HepG2 (cell line): ENCODE results near the gene FOXA3. TPM values are rescaled to one million over a fixed set of nuclear protein-coding genes. Genes with fewer than 3 reads are reported as not detected.
A peak's percentile ranks its signal among the peaks of the same experiment; 100 is the strongest.

Source experiments
- ATF7-NPFF ChIP-seq: sonication (generic); formaldehyde crosslinking; IDR thresholded peaks from 2 replicates; pipeline ENCODE4 v1.8.1; 2023; ENCODE audit warnings: mild to moderate bottlenecking, low read depth, missing genetic modification reagents, moderate library complexity
- BRD4 ChIP-seq: sonication (generic); formaldehyde crosslinking; IDR thresholded peaks from 2 replicates; pipeline ENCODE4 v1.4.0; 2020; ENCODE audit warnings: missing genetic modification reagents
- KDM3A ChIP-seq: IDR thresholded peaks from 2 replicates; pipeline ENCODE4 v1.6.1; 2018; ENCODE audit warnings: low read depth, missing compliant biosample characterization
- KLF12 ChIP-seq: sonication (generic); formaldehyde crosslinking; IDR thresholded peaks from 2 replicates; pipeline ENCODE4 v1.4.0; 2020; ENCODE audit warnings: missing genetic modification reagents, borderline replicate concordance
- MED8 ChIP-seq: sonication (generic); formaldehyde crosslinking; IDR thresholded peaks from 2 replicates; pipeline ENCODE4 v1.8.1; 2023; ENCODE audit warnings: mild to moderate bottlenecking, missing genetic modification reagents; ENCODE audit not compliant: insufficient replicate concordance
- MIXL1 ChIP-seq: IDR thresholded peaks from 2 replicates; pipeline ENCODE4 v1.6.1; 2016
- NCOA2 ChIP-seq: sonication (generic); formaldehyde crosslinking; IDR thresholded peaks from 2 replicates; pipeline ENCODE4 v1.8.0; 2022; ENCODE audit warnings: inconsistent platforms
- SIX1 ChIP-seq: sonication (generic); formaldehyde crosslinking; IDR thresholded peaks from 2 replicates; pipeline ENCODE4 v1.4.0; 2020; ENCODE audit warnings: missing genetic modification reagents, borderline replicate concordance
- TBX2 ChIP-seq: sonication (generic); formaldehyde crosslinking; IDR thresholded peaks from 2 replicates; pipeline ENCODE4 v1.5.0; 2020; ENCODE audit warnings: missing genetic modification reagents, mild to moderate bottlenecking, borderline replicate concordance
- TEAD3 ChIP-seq: optimal IDR thresholded peaks from 2 replicates; pipeline ENCODE3; 2016; ENCODE audit warnings: borderline replicate concordance
- ZNF430 ChIP-seq: sonication (generic); formaldehyde crosslinking; IDR thresholded peaks from 2 replicates; pipeline ENCODE4 v1.9.0; 2021; ENCODE audit warnings: mild to moderate bottlenecking, missing genetic modification reagents
- ZNF441 ChIP-seq: sonication (generic); formaldehyde crosslinking; IDR thresholded peaks from 2 replicates; pipeline ENCODE4 v1.7.0; 2021; ENCODE audit warnings: missing genetic modification reagents, borderline replicate concordance
- polyA plus RNA-seq, 8 experiments: library from polyadenylated mRNA; depleted of rRNA in 3 of 8; stranded (reverse) in 7 of 8; unstranded in 1 of 8; fragments of >200 nt; fragmentation: Illumina TruSeq in 4 of 8; extraction: Trizol in 4 of 8; gene quantifications; 2 replicates each; pipeline versions ENCODE4 v1.2.1 to v1.2.3, GENCODE V29; 2011 to 2016; ENCODE audit warnings: low read depth in 4 of 8, missing spikeins in 1 of 8, mixed read lengths in 1 of 8; ENCODE audit not compliant: insufficient read depth in 1 of 8
- total RNA-seq, 5 experiments: library from RNA; depleted of rRNA; stranded (reverse); fragments of >200 nt; fragmentation: Illumina TruSeq; extraction: Trizol; gene quantifications; 2 replicates each; pipeline ENCODE4 v1.2.3, GENCODE V29; 2016; ENCODE audit warnings: low read depth in 1 of 5
- TF ChIP-seq, protein P1 (sequence below): sonication (generic); formaldehyde crosslinking; IDR thresholded peaks from 2 replicates; pipeline ENCODE4 v1.4.0; 2020; ENCODE audit warnings: mild to moderate bottlenecking, missing genetic modification reagents
- TF ChIP-seq, protein P2 (sequence below), 2 experiments: fragments of 450-650 bp in 1 of 2; sonication (generic) in 1 of 2; formaldehyde crosslinking; IDR thresholded peaks; 2 replicates each; pipeline versions ENCODE4 v1.5.0 to v1.8.0; 2020 to 2022; ENCODE audit warnings: mild to moderate bottlenecking in 1 of 2, missing genetic modification reagents in 1 of 2
- TF ChIP-seq, protein P3 (sequence below): sonication (generic); formaldehyde crosslinking; IDR thresholded peaks from 2 replicates; pipeline ENCODE4 v1.5.1; 2020; ENCODE audit warnings: mild to moderate bottlenecking, moderate library complexity, missing genetic modification reagents
- TF ChIP-seq, protein P4 (sequence below): conservative IDR thresholded peaks from 2 replicates; pipeline ENCODE4 v1.6.1; 2018; ENCODE audit warnings: missing genetic modification reagents

The FOXA3 gene
- total and polyA plus RNA-seq, 2 of the 13 experiments (the other 11 are each of a cell fraction or from before 2014, with no cell fraction given): 29.8 to 47.6 TPM

DNA sequence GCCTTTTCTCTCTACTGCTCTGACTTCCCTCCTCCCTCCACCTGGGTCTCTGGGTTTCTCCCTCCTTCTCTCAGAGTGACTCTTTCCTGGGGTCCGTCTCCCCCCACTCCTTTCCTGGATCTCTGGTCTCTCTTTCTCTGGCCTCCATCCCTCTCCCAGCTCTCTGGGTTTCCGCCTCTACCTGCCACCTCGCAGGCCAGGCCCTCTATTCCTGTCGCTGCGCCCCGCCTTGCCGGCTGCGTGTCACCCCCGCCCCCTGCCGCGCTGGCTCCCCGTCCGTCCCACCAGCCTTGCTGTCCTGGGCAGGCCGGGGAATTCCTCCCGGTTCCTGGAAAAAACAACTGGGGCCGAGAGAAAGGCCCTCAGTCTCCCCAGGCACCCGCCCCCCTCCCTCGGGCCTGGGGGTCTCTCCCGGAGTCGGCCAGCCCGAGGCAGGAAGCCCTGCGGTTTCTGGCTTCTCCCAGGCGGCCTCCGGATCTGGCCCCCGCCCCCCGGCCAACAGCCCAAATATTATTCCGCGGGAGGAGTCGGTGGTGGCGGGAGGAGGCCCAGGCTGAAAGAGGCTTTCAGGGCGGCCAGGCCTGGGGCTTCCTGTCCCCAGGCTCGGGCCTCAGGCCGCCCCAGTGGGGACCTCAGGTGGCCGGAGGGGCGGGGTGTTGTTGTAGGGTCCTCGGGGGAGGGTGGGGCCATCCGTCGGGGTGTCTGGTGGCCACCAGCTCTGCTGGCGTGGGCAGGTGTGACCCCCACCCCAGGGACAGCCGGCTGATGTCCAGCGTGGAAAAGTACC is 12.5 kb downstream of the FOXA3 start (continued):
- TF ChIP-seq, protein P1, sequence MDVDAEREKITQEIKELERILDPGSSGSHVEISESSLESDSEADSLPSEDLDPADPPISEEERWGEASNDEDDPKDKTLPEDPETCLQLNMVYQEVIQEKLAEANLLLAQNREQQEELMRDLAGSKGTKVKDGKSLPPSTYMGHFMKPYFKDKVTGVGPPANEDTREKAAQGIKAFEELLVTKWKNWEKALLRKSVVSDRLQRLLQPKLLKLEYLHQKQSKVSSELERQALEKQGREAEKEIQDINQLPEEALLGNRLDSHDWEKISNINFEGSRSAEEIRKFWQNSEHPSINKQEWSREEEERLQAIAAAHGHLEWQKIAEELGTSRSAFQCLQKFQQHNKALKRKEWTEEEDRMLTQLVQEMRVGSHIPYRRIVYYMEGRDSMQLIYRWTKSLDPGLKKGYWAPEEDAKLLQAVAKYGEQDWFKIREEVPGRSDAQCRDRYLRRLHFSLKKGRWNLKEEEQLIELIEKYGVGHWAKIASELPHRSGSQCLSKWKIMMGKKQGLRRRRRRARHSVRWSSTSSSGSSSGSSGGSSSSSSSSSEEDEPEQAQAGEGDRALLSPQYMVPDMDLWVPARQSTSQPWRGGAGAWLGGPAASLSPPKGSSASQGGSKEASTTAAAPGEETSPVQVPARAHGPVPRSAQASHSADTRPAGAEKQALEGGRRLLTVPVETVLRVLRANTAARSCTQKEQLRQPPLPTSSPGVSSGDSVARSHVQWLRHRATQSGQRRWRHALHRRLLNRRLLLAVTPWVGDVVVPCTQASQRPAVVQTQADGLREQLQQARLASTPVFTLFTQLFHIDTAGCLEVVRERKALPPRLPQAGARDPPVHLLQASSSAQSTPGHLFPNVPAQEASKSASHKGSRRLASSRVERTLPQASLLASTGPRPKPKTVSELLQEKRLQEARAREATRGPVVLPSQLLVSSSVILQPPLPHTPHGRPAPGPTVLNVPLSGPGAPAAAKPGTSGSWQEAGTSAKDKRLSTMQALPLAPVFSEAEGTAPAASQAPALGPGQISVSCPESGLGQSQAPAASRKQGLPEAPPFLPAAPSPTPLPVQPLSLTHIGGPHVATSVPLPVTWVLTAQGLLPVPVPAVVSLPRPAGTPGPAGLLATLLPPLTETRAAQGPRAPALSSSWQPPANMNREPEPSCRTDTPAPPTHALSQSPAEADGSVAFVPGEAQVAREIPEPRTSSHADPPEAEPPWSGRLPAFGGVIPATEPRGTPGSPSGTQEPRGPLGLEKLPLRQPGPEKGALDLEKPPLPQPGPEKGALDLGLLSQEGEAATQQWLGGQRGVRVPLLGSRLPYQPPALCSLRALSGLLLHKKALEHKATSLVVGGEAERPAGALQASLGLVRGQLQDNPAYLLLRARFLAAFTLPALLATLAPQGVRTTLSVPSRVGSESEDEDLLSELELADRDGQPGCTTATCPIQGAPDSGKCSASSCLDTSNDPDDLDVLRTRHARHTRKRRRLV: no peak
- TF ChIP-seq SIX1 (CRISPR knock-in tag) (no peak), ZNF430 (CRISPR knock-in tag) (0 out of 2 replicates have a peak, but pooled peaks have one; percentile 69), TEAD3 (CRISPR knock-in tag) (peak; percentile 13), KLF12 (CRISPR knock-in tag) (0 out of 2 replicates have a peak, but pooled peaks have one; percentile 56), NCOA2 (CRISPR knock-in tag) (peak; percentile 37; the same call in 1 of the 2 replicates), MED8 (CRISPR knock-in tag) (peak; percentile 61), KDM3A (CRISPR knock-in tag) (peak; percentile 78; the same call in 1 of the 2 replicates), MIXL1 (CRISPR knock-in tag) (no peak), ZNF441 (CRISPR knock-in tag) (peak; percentile 32; the same call in 1 of the 2 replicates), TBX2 (CRISPR knock-in tag) (peak; percentile 80), BRD4 (CRISPR knock-in tag) (peak; percentile 44), ATF7-NPFF (peak; percentile 48; the same call in 1 of the 2 replicates)
- TF ChIP-seq, protein P2, sequence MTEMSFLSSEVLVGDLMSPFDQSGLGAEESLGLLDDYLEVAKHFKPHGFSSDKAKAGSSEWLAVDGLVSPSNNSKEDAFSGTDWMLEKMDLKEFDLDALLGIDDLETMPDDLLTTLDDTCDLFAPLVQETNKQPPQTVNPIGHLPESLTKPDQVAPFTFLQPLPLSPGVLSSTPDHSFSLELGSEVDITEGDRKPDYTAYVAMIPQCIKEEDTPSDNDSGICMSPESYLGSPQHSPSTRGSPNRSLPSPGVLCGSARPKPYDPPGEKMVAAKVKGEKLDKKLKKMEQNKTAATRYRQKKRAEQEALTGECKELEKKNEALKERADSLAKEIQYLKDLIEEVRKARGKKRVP (CRISPR knock-in tag; IDR thresholded peaks at IDR 0.05): no peak
- TF ChIP-seq, protein P3, sequence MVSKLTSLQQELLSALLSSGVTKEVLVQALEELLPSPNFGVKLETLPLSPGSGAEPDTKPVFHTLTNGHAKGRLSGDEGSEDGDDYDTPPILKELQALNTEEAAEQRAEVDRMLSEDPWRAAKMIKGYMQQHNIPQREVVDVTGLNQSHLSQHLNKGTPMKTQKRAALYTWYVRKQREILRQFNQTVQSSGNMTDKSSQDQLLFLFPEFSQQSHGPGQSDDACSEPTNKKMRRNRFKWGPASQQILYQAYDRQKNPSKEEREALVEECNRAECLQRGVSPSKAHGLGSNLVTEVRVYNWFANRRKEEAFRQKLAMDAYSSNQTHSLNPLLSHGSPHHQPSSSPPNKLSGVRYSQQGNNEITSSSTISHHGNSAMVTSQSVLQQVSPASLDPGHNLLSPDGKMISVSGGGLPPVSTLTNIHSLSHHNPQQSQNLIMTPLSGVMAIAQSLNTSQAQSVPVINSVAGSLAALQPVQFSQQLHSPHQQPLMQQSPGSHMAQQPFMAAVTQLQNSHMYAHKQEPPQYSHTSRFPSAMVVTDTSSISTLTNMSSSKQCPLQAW (CRISPR knock-in tag): peak; percentile 64; the same call in 1 of the 2 replicates
- TF ChIP-seq, protein P4, sequence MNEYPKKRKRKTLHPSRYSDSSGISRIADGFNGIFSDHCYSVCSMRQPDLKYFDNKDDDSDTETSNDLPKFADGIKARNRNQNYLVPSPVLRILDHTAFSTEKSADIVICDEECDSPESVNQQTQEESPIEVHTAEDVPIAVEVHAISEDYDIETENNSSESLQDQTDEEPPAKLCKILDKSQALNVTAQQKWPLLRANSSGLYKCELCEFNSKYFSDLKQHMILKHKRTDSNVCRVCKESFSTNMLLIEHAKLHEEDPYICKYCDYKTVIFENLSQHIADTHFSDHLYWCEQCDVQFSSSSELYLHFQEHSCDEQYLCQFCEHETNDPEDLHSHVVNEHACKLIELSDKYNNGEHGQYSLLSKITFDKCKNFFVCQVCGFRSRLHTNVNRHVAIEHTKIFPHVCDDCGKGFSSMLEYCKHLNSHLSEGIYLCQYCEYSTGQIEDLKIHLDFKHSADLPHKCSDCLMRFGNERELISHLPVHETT: peak; percentile 81
